MM.1S (cell line): ENCODE results near the gene KL.

Experiments
- CTCF ChIP-seq: fragments of 300-600 bp; sonication (generic); IDR thresholded peaks from 2 replicates; pipeline ENCODE4 v1.5.1; 2016; ENCODE audit warnings: antibody characterized with exemption, low read length, mixed read lengths
- EZH2 ChIP-seq: fragments of 300-600 bp; sonication (generic); optimal IDR thresholded peaks from 2 replicates; pipeline ENCODE3; 2017; ENCODE audit warnings: low read depth, mild to moderate bottlenecking, antibody characterized with exemption, low read length, mixed read lengths

- TF ChIP-seq CTCF (no peak), EZH2 (no peak)
Observed at GRCh38 chr13:33040090-33040489, 23.9 kb downstream of the KL start.
